LNCAP (cell line): ENCODE results near the gene TRMT2A.

Source experiments
- TF ChIP-seq, protein P1 (sequence below): fragments of 450-650 bp; IDR thresholded peaks from 2 replicates; pipeline ENCODE4 v1.5.1; 2017; ENCODE audit warnings: mild to moderate bottlenecking

Gene TRMT2A

DNA sequence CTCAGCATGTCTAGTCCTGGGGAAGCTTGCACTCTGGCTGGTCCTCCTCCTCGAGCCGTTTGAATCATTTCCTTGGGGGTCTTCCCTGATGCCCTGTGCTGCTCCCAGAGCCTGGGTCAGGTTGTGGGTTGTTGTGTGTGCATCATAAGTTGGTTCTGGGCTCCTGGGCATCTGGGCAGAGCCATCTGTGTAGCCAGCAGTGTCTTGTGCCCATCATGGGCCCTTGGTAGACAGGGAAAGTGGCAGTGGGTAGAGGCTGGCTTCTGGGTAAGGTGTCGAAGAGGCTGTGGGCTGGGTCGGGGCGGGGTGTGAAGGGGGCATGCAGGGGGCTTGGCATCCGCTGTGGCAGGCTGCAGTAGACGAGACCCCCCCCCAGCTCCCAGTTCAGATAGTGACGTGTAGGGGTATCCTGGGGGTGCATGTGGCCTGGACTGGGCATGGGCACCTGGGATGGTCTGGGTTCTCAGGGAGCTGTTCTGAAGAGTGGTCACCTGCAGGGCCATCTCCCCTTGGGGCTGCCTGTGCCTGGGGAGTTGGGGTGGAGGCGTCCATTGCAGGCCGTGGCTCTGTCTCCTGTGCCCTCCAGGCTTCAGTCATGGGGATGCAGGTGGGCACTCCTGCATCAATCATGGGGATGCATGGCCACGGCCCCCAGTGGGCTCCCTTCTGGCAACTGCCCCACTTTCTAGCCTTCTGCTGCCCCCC, 7.2 kb upstream of the TRMT2A start:
- TF ChIP-seq, protein P1, sequence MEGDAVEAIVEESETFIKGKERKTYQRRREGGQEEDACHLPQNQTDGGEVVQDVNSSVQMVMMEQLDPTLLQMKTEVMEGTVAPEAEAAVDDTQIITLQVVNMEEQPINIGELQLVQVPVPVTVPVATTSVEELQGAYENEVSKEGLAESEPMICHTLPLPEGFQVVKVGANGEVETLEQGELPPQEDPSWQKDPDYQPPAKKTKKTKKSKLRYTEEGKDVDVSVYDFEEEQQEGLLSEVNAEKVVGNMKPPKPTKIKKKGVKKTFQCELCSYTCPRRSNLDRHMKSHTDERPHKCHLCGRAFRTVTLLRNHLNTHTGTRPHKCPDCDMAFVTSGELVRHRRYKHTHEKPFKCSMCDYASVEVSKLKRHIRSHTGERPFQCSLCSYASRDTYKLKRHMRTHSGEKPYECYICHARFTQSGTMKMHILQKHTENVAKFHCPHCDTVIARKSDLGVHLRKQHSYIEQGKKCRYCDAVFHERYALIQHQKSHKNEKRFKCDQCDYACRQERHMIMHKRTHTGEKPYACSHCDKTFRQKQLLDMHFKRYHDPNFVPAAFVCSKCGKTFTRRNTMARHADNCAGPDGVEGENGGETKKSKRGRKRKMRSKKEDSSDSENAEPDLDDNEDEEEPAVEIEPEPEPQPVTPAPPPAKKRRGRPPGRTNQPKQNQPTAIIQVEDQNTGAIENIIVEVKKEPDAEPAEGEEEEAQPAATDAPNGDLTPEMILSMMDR: no peak

DNA sequence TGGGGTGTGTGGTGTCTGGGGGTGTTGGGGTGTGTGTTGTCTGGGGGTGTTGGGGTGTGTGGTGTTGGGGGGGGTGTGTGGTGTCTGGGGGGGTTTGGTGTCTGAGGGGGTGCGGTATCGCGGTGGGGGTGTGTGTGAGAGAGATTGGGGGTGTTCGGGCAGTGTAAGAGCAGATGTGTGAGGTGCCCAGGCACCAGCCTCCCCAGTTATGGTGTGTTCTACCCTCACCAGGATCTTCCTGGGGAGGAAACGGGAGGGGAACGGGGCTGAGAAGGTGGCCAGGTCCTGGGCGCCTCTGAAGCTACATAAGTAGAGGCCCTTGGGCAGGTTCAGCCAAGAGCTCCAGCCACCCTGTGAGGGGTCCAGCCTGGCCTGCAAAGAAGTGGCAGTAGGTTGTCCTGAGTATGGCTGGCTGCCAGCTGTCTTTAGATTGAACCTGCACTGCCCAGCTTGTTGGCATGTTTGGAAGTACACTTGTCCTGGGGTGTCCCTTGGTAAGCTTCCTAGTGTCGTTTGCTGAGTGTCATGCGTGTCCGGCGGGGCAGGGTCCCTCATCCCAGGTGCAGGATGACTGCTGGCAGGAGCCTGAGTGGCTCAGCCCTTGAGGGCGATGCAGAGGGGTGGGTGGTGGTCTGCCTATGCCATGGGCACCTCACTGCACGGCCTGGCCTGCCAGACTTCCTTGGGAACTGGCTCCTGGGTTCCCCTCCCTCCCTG, 6.5 kb upstream of the TRMT2A start:
- TF ChIP-seq, protein P1: no peak

DNA sequence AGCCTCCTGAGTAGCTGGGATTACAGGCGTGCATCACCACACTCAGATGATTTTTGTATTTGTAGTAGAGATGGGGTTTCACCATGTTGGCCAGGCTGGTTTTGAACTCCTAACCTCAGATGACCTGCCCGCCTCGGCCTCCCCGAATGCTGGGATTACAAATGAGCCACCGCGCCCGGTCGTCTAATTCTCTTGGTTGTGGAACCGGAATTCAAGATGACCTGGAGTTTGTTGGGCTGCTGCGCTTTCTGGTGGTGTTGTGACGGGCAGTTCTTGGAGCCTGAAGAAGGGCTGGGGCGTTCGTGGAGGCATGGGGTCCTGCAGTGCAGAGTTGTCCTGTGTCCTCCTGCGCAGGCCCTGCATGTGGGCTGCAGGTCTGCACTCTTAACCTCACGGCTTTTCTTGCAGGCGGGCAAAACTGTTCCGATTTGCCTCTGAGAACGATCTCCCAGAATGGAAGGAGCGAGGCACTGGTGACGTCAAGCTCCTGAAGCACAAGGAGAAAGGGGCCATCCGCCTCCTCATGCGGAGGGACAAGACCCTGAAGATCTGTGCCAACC, 4.9 kb upstream of the TRMT2A start:
- TF ChIP-seq, protein P1: no peak

DNA sequence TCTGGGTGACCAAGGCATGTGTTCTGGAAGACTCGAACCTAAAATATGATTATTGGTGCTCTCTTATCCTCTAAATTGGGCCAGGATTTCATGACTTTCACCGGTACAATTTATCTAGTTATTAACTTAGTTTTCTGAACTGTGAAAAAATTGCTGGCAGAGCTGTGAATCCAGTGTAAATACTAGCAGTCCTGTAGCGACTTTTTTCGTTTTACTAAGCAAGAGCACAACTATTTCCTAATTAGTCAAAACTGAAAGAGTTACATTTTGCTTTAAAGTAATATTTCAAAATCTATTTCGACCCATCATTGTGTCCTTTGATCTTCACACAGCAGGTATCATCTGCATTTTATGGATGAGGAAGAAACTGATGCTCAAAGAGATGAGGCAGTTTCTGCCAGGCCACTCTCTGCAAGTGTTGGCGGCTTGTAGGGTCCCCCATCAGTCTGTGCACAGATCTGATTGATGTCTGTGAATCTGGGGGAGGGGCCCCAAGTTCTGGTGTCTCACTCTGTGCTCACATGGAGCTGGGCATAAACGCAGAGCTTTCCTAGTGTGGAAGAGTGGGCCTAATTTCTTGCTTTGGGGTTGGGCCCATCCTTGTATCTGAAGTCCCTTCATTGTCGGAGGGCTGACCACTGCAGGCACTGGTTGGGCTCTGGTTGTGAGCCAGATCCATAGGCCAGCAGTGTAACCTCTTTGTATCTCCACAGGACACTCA, 1.4 kb upstream of the TRMT2A start:
- TF ChIP-seq, protein P1: no peak

DNA sequence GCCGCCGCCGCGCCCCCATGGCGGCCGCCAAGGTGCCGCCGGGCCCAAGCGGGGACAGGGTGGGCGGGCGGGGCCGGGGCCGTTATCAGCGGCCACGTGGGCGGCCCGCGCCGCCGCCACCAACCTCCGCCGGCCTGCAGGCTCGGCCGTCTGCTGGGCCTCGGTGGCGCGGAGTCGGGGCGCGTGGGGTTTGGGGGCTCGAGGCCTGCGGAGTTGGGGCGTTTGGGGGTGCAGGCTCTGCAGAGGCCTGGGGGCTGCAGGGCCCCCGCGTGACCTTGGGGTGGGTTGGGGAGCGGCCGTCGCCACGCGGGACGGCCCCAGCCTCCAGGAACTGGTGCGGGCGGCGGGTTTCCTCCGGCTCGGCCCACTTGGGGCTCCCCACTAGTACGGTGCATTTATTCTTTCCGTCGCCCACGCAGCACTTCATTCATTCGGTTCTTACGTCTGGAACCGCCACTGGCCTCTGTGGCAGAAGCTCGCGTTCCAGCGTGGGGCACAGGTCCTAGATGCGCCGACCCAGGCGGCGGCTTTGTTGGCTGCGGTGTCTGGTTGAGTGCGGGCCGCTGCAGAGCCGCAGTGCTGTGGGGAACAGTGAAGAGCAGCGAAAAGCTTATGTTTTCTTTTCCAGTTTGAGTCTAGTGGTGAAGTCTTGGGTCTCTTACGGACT, 740 bp upstream of the TRMT2A start:
- TF ChIP-seq, protein P1: no peak

DNA sequence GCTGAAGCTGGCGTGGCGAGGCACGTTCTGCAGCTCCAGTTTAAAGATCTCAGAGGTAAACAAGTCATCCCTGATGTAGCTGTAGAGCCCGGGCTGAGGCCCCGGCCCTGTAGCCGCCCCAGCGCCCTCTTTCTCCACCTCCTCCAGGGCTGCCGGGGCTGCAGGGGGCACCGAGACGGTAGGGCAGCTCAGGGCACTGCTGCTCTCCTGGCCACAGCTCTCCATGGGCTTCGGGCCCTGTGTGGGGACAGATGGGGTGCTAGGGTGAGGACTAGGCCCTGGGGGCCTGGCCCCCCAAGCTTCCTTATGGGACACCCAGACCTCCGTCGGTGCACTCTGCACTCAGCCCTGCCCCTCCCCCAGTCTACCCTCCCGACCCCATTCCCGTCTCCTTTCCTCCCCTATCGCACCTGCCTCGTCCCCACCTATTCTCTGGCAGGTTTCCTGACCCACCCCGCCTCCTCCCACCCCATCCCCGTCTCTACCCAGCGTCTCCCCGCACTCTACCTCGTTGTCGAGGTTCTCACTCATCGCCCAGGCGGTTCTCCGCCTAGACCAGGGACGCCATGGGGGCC, 563 bp downstream of the TRMT2A start:
- TF ChIP-seq, protein P1: no peak
